KMS-11 (cell line): ENCODE results near the gene PIK3IP1.
"Not testable (repeated sequence)": the region's sequence is repeated elsewhere in the genome, so short reads cannot be mapped to it uniquely, and the experiment has no call there.

ENCODE experiments used
- H2AFZ ChIP-seq: fragments of 200-600 bp; sonication (generic); 2 replicates; pipeline ENCODE4 v1.6.1; 2016; ENCODE audit warnings: antibody characterized with exemption, mixed run types, low read depth
- H3K27ac ChIP-seq: fragments of 200-600 bp; sonication (generic); 2 replicates; pipeline ENCODE4 v1.6.1; 2016; ENCODE audit warnings: mild to moderate bottlenecking, mixed run types
- H3K27me3 ChIP-seq: fragments of 200-600 bp; sonication (generic); 2 replicates; pipeline ENCODE4 v1.6.1; 2017; ENCODE audit warnings: mild to moderate bottlenecking, low read depth, mixed run types, moderate library complexity; ENCODE audit not compliant: insufficient read depth
- H3K36me3 ChIP-seq: fragments of 200-600 bp; sonication (generic); 2 replicates; pipeline ENCODE4 v1.6.1; 2017; ENCODE audit warnings: mild to moderate bottlenecking, mixed run types; ENCODE audit not compliant: insufficient read depth
- H3K4me1 ChIP-seq: fragments of 200-600 bp; sonication (generic); 2 replicates; pipeline ENCODE4 v1.6.1; 2016; ENCODE audit warnings: mild to moderate bottlenecking, low read depth, mixed run types; ENCODE audit not compliant: poor library complexity, severe bottlenecking
- H3K4me2 ChIP-seq: fragments of 200-600 bp; sonication (generic); 2 replicates; pipeline ENCODE4 v1.7.0; 2016; ENCODE audit warnings: mild to moderate bottlenecking, mixed run types
- H3K4me3 ChIP-seq: fragments of 200-600 bp; sonication (generic); IDR thresholded peaks from 2 replicates; pipeline ENCODE4 v1.6.1; 2017; ENCODE audit warnings: low read depth, low read length, mixed read lengths; ENCODE audit not compliant: insufficient read depth
- H3K79me2 ChIP-seq: fragments of 200-600 bp; sonication (generic); 2 replicates; pipeline ENCODE4 v1.6.1; 2016; ENCODE audit warnings: low read depth, mixed run types; ENCODE audit not compliant: insufficient read depth
- H3K9ac ChIP-seq: fragments of 200-600 bp; sonication (generic); 2 replicates; pipeline ENCODE4 v1.6.1; 2016; ENCODE audit warnings: mild to moderate bottlenecking, mixed run types
- H4K20me1 ChIP-seq: fragments of 200-600 bp; sonication (generic); 2 replicates; pipeline ENCODE4 v1.6.1; 2016; ENCODE audit warnings: mild to moderate bottlenecking, mixed run types; ENCODE audit not compliant: insufficient read depth
- TF ChIP-seq, protein P1 (sequence below): fragments of 200-600 bp; sonication (generic); conservative IDR thresholded peaks from 2 replicates; pipeline ENCODE4 v1.6.1; 2017; ENCODE audit warnings: low read depth, mild to moderate bottlenecking, antibody characterized with exemption, low read length, moderate library complexity, mixed read lengths

The PIK3IP1 gene

DNA sequence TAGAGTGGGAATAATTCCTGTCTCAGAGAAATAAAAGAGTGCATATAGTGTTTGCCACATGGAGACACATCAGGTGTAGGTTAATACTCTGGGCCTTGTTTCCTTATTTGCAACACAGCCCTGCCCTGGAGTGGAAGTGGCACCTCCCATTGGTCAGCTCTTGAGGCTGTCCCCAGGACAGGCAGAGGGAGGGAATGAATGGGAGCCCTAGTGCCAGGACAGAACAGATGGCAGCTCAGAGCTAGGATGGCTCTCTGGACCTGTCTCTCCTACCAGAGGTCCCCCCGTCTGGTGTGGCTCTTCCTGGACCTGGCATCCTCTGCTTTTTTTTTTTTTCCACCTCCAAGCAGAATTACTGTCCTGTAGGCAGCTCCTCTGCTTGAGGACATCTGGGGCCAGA, 44.6 kb downstream of the PIK3IP1 start:
- TF ChIP-seq, protein P1, sequence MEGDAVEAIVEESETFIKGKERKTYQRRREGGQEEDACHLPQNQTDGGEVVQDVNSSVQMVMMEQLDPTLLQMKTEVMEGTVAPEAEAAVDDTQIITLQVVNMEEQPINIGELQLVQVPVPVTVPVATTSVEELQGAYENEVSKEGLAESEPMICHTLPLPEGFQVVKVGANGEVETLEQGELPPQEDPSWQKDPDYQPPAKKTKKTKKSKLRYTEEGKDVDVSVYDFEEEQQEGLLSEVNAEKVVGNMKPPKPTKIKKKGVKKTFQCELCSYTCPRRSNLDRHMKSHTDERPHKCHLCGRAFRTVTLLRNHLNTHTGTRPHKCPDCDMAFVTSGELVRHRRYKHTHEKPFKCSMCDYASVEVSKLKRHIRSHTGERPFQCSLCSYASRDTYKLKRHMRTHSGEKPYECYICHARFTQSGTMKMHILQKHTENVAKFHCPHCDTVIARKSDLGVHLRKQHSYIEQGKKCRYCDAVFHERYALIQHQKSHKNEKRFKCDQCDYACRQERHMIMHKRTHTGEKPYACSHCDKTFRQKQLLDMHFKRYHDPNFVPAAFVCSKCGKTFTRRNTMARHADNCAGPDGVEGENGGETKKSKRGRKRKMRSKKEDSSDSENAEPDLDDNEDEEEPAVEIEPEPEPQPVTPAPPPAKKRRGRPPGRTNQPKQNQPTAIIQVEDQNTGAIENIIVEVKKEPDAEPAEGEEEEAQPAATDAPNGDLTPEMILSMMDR = no peak
- H3K27me3 ChIP-seq = no peaks in the 10 kb centered on the region
- H3K36me3 ChIP-seq = no peaks in the 10 kb centered on the region
- peaks cover 9% of the 10 kb centered on the region for H3K4me1 ChIP-seq
- no peak overlapping the region for H3K27ac ChIP-seq
- H3K4me3 ChIP-seq = no peak overlapping the region
- H3K4me2 ChIP-seq = no peak overlapping the region
- no peak overlapping the region for H2AFZ ChIP-seq
- no peaks in the 10 kb centered on the region for H4K20me1 ChIP-seq
- H3K79me2 ChIP-seq = no peaks in the 10 kb centered on the region
- H3K9ac ChIP-seq = no peak overlapping the region

DNA sequence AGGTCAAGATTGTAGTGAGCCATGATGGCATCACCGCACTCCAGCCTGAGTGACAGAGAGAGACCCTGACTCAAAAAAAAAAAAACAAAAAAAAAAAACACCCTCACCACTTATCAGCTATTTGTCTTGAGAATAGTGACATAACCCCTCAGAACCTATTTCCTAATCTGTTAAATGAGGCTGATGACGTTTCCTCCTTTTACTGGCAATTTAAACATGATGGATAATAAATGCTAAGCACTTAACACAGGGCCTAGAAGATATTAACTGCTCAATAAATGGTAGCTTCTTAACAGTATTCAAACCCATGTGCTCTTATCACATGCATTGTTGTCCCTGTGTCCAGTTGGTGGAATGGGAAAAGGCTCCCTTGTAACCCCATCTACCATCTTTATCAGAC, 45.6 kb downstream of the PIK3IP1 start:
- no peaks in the 10 kb centered on the region for H4K20me1 ChIP-seq
- no peak overlapping the region for H3K4me3 ChIP-seq
- TF ChIP-seq, protein P1 = no peak
- no peaks in the 10 kb centered on the region for H3K36me3 ChIP-seq
- no peak overlapping the region for H2AFZ ChIP-seq
- H3K9ac ChIP-seq = no peak overlapping the region
- H3K27me3 ChIP-seq = no peaks in the 10 kb centered on the region
- H3K4me2 ChIP-seq = no peak overlapping the region
- H3K27ac ChIP-seq = no peak overlapping the region
- H3K79me2 ChIP-seq = no peaks in the 10 kb centered on the region
- H3K4me1 ChIP-seq = peaks cover 9% of the 10 kb centered on the region

DNA sequence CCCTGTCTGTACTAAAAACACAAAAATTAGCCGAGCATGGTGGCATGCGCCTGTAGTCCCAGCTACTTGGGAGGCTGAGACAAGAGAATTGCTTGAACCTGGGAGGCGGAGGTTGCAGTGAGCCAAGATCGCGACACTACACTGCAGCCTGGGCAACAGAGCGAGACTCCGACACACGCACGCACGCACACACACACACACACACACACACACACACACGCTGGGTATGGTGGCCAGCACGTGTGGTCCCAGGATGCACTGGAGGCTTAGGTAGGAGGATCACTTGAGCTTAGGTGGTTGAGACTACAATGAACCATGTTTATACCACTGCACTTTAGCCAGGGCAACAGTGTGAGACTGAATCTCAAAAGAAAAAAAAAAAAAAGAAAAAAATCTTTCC, 46.3 kb downstream of the PIK3IP1 start:
- not testable (repeated sequence) for H3K4me2 ChIP-seq, H4K20me1 ChIP-seq, H3K79me2 ChIP-seq, H3K4me3 ChIP-seq, H3K27me3 ChIP-seq, H3K36me3 ChIP-seq, H3K4me1 ChIP-seq, H2AFZ ChIP-seq, H3K27ac ChIP-seq, H3K9ac ChIP-seq

DNA sequence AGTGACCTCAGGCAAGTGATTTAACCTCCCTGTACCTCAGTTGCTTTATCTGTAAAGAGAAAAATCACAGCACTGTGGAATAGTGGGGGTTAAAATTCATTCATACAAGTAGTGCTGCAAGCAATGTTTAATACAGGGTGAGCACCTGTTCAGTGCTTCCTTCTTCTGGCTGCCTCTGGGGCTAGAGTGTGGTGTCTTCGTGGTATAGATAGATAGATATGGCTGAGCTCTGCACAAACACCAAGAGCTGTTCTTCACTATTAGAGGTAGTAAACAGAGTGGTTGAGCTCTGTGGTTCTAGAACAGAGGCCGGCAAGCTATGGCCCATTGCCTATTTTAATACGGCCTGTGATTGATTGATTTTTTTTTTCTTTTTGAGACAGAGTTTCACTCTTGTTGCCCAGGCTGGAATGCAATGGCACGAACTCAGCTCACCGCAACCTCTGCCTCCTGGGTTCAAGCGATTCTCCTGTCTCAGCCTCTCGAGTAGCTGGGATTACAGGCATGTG, 47.3 kb downstream of the PIK3IP1 start:
- Histone ChIP-seq H3K79me2 (no peaks in the 10 kb centered on the region), H3K4me2 (no peak overlapping the region), H3K4me3 (no peak overlapping the region), H2AFZ (no peak overlapping the region), H3K4me1 (peaks cover 9% of the 10 kb centered on the region), H3K36me3 (no peaks in the 10 kb centered on the region), H4K20me1 (no peaks in the 10 kb centered on the region), H3K27me3 (no peaks in the 10 kb centered on the region), H3K9ac (no peak overlapping the region), H3K27ac (no peak overlapping the region)
- TF ChIP-seq, protein P1 = no peak

DNA sequence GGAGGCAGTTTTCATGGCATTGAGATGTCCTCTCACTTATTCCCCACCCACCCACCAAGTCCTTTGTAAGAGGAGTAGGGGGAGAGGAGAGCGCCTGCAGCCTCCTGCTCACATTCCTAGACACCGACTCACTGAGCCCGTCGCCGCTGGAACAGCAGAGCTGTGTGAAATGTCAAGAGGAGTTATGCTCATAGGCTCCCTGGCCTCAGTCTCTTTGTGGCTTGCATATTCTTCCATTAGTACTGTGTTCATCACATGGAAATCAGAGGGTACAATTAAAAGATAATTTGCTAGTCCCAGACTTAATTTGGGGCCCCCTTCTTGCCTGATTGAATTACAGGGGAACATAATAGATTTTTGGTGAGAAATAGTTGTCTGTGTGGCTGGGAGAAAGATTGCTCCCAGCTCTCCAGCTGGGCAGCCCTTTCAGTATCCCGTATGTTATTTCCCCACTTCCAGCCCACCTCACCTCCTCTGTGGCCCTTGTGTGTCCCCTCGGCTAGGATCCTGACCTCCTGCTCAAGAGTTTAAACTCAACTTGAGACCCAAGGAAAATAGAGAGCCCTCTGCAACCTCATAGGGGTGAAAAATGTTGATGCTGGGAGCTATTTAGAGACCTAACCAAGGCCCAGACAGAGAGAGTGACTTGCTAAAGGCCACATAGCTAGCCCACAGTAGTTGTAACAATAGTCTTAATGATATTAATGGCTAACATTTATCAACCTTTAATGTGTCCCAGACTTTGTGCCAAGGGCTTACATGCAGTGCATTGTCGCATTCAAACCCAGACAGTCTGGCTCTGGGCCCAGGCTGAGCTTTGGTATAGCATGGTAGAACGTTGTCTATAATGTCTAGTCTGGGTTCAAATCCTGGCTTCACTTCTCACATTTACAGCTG, 48.0 kb downstream of the PIK3IP1 start:
- Histone ChIP-seq H3K4me3 (no peak overlapping the region), H3K27ac (no peak overlapping the region)

More for the DNA sequence above, 48.0 kb downstream of the PIK3IP1 start:
- Histone ChIP-seq H3K9ac (no peak overlapping the region), H3K4me1 (peaks cover 9% of the 10 kb centered on the region), H3K79me2 (no peaks in the 10 kb centered on the region; the same call in 1 of the 2 replicates), H3K4me2 (no peak overlapping the region), H4K20me1 (no peaks in the 10 kb centered on the region), H3K27me3 (no peaks in the 10 kb centered on the region), H2AFZ (no peak overlapping the region), H3K36me3 (no peaks in the 10 kb centered on the region)
- TF ChIP-seq, protein P1 = no peak
